ENCODE data around the gene ATF6.
"Not testable (repeated sequence)": the region's sequence is repeated elsewhere in the genome, so short reads cannot be mapped to it uniquely, and the experiment has no call there.

ATF6 gene

GRCh38 chr1:161735837-161736236 lies 30.3 kb upstream of the ATF6 start:
- DNase-seq (ENCODE audit: low read depth): no peak

GRCh38 chr1:161736335-161736969 lies 29.7 kb upstream of the ATF6 start:
- no peak for DNase-seq (ENCODE audit: low read depth)

- no peak for DNase-seq (ENCODE audit: low read depth)
Observed at GRCh38 chr1:161737625-161738024, 28.5 kb upstream of the ATF6 start.

GRCh38 chr1:161738627-161739287 lies 27.4 kb upstream of the ATF6 start:
- DNase-seq (ENCODE audit: low read depth): peak; percentile 66

- no peak for DNase-seq (ENCODE audit: low read depth)
Observed at GRCh38 chr1:161739865-161740566, 26.1 kb upstream of the ATF6 start.

GRCh38 chr1:161740921-161741320 lies 25.2 kb upstream of the ATF6 start:
- DNase-seq (ENCODE audit: low read depth): no peak

GRCh38 chr1:161743231-161743630 lies 22.9 kb upstream of the ATF6 start:
- no peak for DNase-seq (ENCODE audit: low read depth)

GRCh38 chr1:161747801-161748200 lies 18.3 kb upstream of the ATF6 start:
- DNase-seq (ENCODE audit: low read depth): no peak

GRCh38 chr1:161749509-161750407 lies 16.4 kb upstream of the ATF6 start, which contains the start of gene DUSP12:
Gene DUSP12 (plus strand): TSS chr1:161749786. CDS start chr1:161749802, 16 bp downstream.
- peak; percentile 96 for DNase-seq (ENCODE audit: low read depth)

- DNase-seq (ENCODE audit: low read depth): no peak
Observed at GRCh38 chr1:161763522-161764098, 2.5 kb upstream of the ATF6 start.

GRCh38 chr1:161768461-161768860 lies 2.3 kb downstream of the ATF6 start:
- DNase-seq (ENCODE audit: low read depth): no peak

GRCh38 chr1:161768986-161769672 lies 3.0 kb downstream of the ATF6 start:
- DNase-seq (ENCODE audit: low read depth): no peak

GRCh38 chr1:161769673-161770045 lies 3.5 kb downstream of the ATF6 start:
- DNase-seq (ENCODE audit: low read depth): not testable (repeated sequence)

- DNase-seq (ENCODE audit: low read depth): no peak
Observed at GRCh38 chr1:161770250-161770649, 4.1 kb downstream of the ATF6 start.

GRCh38 chr1:161771161-161771560 lies 5.0 kb downstream of the ATF6 start:
- DNase-seq (ENCODE audit: low read depth): no peak

GRCh38 chr1:161771973-161772372 lies 5.9 kb downstream of the ATF6 start:
- DNase-seq (ENCODE audit: low read depth): no peak

- DNase-seq (ENCODE audit: low read depth): no peak
Observed at GRCh38 chr1:161772397-161772796, 6.3 kb downstream of the ATF6 start.

- no peak for DNase-seq (ENCODE audit: low read depth)
Observed at GRCh38 chr1:161773791-161774190, 7.7 kb downstream of the ATF6 start.

- no peak for DNase-seq (ENCODE audit: low read depth)
Observed at GRCh38 chr1:161777261-161777660, 11.1 kb downstream of the ATF6 start.

- DNase-seq (ENCODE audit: low read depth): no peak
Observed at GRCh38 chr1:161778522-161778921, 12.4 kb downstream of the ATF6 start.

GRCh38 chr1:161779393-161779792 lies 13.3 kb downstream of the ATF6 start:
- DNase-seq (ENCODE audit: low read depth): no peak

Measured in CMK (cell line).